GM12878 (cell line): Measurements from ENCODE around the gene DNAJB6.

Source experiments
- CTCF ChIP-seq, 3 experiments: IDR thresholded peaks in 2 of 3; conservative IDR thresholded peaks in 1 of 3; 2 replicates each; pipeline ENCODE4 v1.5.1; 2011; ENCODE audit warnings: low read depth in 3 of 3, low read length in 3 of 3, mild to moderate bottlenecking in 3 of 3, control low read depth in 2 of 3, moderate library complexity in 2 of 3, inconsistent platforms in 1 of 3, mixed read lengths in 1 of 3; ENCODE audit not compliant: control insufficient read depth in 2 of 3, insufficient read depth in 1 of 3; ENCODE audit errors: extremely low read depth in 1 of 3
- GABPA ChIP-seq: IDR thresholded peaks from 2 replicates; pipeline ENCODE4 v1.6.1; 2014; ENCODE audit warnings: antibody characterized with exemption, low read depth, mild to moderate bottlenecking, inconsistent platforms
- REST ChIP-seq: IDR thresholded peaks from 2 replicates; pipeline ENCODE4 v1.6.1; 2012; ENCODE audit warnings: mild to moderate bottlenecking, low read depth, low read length

DNA sequence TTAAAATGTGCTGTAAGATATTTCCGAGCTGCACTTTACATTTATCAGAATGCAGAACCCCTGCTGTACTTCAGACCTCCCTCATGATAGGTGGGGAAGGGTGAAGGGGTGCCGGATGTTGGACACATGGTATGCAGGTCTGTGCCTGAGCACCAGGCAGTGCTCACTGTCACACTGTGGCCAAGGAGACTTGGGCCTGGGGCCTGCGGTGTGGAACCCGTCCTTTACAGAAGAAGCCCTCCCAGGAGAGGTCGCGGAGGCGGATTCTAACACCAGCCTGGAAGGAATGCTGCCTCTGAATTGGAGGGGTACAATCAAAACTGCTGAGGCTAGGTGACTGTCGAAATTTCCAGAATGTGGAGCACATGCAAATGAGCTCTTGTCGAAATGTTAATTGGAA, 34.5 kb downstream of the DNAJB6 start:
- no peak for TF ChIP-seq GABPA
- no peak for TF ChIP-seq CTCF (IDR thresholded peaks at IDR 0.05 in 2 of 3, conservative IDR thresholded peaks at IDR 0.05 in 1 of 3; ENCODE audit: control insufficient read depth in 2 of 3, extremely low read depth in 1 of 3, insufficient read depth in 1 of 3, low read depth in 3 of 3, low read length in 3 of 3)
- TF ChIP-seq REST: no peak
